Activated naive CD4-positive, alpha-beta T cell treated with anti-CD3 and anti-CD28 coated beads, Interleukin-2, amount 10 ng/mL, durations not matched to agents 7 days and 5 days (primary cell): ENCODE results near the gene AAMP.
A peak's percentile ranks its signal among the peaks of the same experiment; 100 is the strongest.

Experiments used
- CTCF ChIA-PET: fragments of 350-600 bp; sonication (Branson Sonifier 250); formaldehyde crosslinking; loops from one replicate; lab custom pipeline; 2021; ENCODE audit warnings: antibody characterized with exemption; lab: Charles Lee
- DNase-seq: peaks from one replicate; pipeline ENCODE4 v3.0.0-alpha.2; 2020
- H3K27ac Mint-ChIP-seq: one replicate; pipeline ENCODE4 v1.8.0; 2021; ENCODE audit warnings: mild to moderate bottlenecking, moderate library complexity, mixed read lengths
- H3K27me3 Mint-ChIP-seq: one replicate; pipeline ENCODE4 v1.8.0; 2021; ENCODE audit warnings: mild to moderate bottlenecking, mixed read lengths
- H3K36me3 Mint-ChIP-seq: one replicate; pipeline ENCODE4 v1.8.0; 2021; ENCODE audit warnings: mixed read lengths
- H3K4me1 Mint-ChIP-seq: one replicate; pipeline ENCODE4 v1.8.0; 2021; ENCODE audit warnings: mixed read lengths
- H3K4me3 Mint-ChIP-seq: one replicate; pipeline ENCODE4 v1.8.0; 2021; ENCODE audit warnings: mild to moderate bottlenecking, moderate library complexity, mixed read lengths
- H3K9me3 Mint-ChIP-seq: one replicate; pipeline ENCODE4 v1.8.0; 2021; ENCODE audit warnings: mixed read lengths

Gene AAMP

GRCh38 chr2:218226903-218227302, 43.0 kb downstream of the AAMP start:
- Mint-ChIP-seq H3K36me3 (peaks cover 86% of the 10 kb centered on the region), H3K4me3 (no peak overlapping the region), H3K27me3 (no peaks in the 10 kb centered on the region), H3K27ac (peak overlapping the region; percentile 75), H3K9me3 (no peaks in the 10 kb centered on the region), H3K4me1 (peaks cover 96% of the 10 kb centered on the region)
- no peak for DNase-seq
- CTCF ChIA-PET: interaction anchor here (0.5 to 2.2 kb wide), 2 partner anchors 8 to 27 kb away, joined by 3 to 6 read pairs; no protein-coding TSS in a partner anchor

GRCh38 chr2:218224186-218224585, 45.8 kb downstream of the AAMP start:
- peak overlapping the region; percentile 27 for H3K4me3 Mint-ChIP-seq
- no peaks in the 10 kb centered on the region for H3K27me3 Mint-ChIP-seq
- CTCF ChIA-PET: no interaction called here
- no peak for DNase-seq
- peaks cover 98% of the 10 kb centered on the region for H3K4me1 Mint-ChIP-seq
- H3K36me3 Mint-ChIP-seq: peaks cover 90% of the 10 kb centered on the region
- H3K9me3 Mint-ChIP-seq: no peaks in the 10 kb centered on the region
- peak overlapping the region; percentile 78 for H3K27ac Mint-ChIP-seq

- H3K27ac Mint-ChIP-seq: peak overlapping the region; percentile 47
- peak overlapping the region; percentile 51 for H3K4me3 Mint-ChIP-seq
- CTCF ChIA-PET: interaction anchor here (0.8 kb wide), 1 partner anchor 34 kb away, joined by 4 read pairs; no protein-coding TSS in a partner anchor
- H3K36me3 Mint-ChIP-seq: peaks cover 89% of the 10 kb centered on the region
- no peak for DNase-seq
- H3K27me3 Mint-ChIP-seq: no peaks in the 10 kb centered on the region
- H3K4me1 Mint-ChIP-seq: peaks cover 91% of the 10 kb centered on the region
- no peaks in the 10 kb centered on the region for H3K9me3 Mint-ChIP-seq
Observed at GRCh38 chr2:218223046-218223445, 46.9 kb downstream of the AAMP start.

- Mint-ChIP-seq H3K9me3 (no peaks in the 10 kb centered on the region), H3K36me3 (peaks cover 79% of the 10 kb centered on the region), H3K4me3 (peak overlapping the region; percentile 99), H3K27ac (peak overlapping the region; percentile 90), H3K4me1 (peaks cover 79% of the 10 kb centered on the region), H3K27me3 (peaks cover 5% of the 10 kb centered on the region)
- no peak for DNase-seq
- CTCF ChIA-PET: interaction anchor here (1.1 to 3.2 kb wide), 5 partner anchors 9 to 35 kb away, joined by 3 to 23 read pairs (median 4); no protein-coding TSS in a partner anchor
Observed at GRCh38 chr2:218221000-218221399, 48.9 kb downstream of the AAMP start.

GRCh38 chr2:218219934-218220333, 50.0 kb downstream of the AAMP start:
- DNase-seq: no peak
- H3K4me3 Mint-ChIP-seq: peak overlapping the region; percentile 99

GRCh38 chr2:218218268-218219185, 51.4 kb downstream of the AAMP start:
- Mint-ChIP-seq H3K36me3 (peaks cover 56% of the 10 kb centered on the region), H3K4me3 (peak overlapping the region; percentile 99), H3K4me1 (peaks cover 57% of the 10 kb centered on the region), H3K27ac (peak overlapping the region; percentile 90), H3K9me3 (no peaks in the 10 kb centered on the region), H3K27me3 (peaks cover 5% of the 10 kb centered on the region)
- DNase-seq: peak; percentile 56
- CTCF ChIA-PET: interaction anchor here (1.3 to 2.0 kb wide), 2 partner anchors 9 to 11 kb away, joined by 3 to 6 read pairs; no protein-coding TSS in a partner anchor

More at GRCh38 chr2:218219934-218220333, 50.0 kb downstream of the AAMP start:
- CTCF ChIA-PET: interaction anchor here (2.0 to 3.2 kb wide), 2 partner anchors 7 to 10 kb away, joined by 6 to 23 read pairs; no protein-coding TSS in a partner anchor
- peaks cover 71% of the 10 kb centered on the region for H3K4me1 Mint-ChIP-seq
- peak overlapping the region; percentile 90 for H3K27ac Mint-ChIP-seq
- peaks cover 5% of the 10 kb centered on the region for H3K27me3 Mint-ChIP-seq
- no peaks in the 10 kb centered on the region for H3K9me3 Mint-ChIP-seq
- peaks cover 68% of the 10 kb centered on the region for H3K36me3 Mint-ChIP-seq

- DNase-seq: peak; percentile 79
- H3K9me3 Mint-ChIP-seq: no peaks in the 10 kb centered on the region
- CTCF ChIA-PET: interaction anchor here (0.5 to 2.0 kb wide), 3 partner anchors 10 to 40 kb away, joined by 3 to 6 read pairs (median 4); no protein-coding TSS in a partner anchor
- peak overlapping the region; percentile 90 for H3K27ac Mint-ChIP-seq
- H3K4me3 Mint-ChIP-seq: peak overlapping the region; percentile 99
- H3K36me3 Mint-ChIP-seq: peaks cover 46% of the 10 kb centered on the region
- H3K27me3 Mint-ChIP-seq: peaks cover 5% of the 10 kb centered on the region
- H3K4me1 Mint-ChIP-seq: peaks cover 48% of the 10 kb centered on the region
Observed at GRCh38 chr2:218217360-218218267, 52.3 kb downstream of the AAMP start.

- Mint-ChIP-seq H3K27me3 (peaks cover 10% of the 10 kb centered on the region), H3K36me3 (peaks cover 41% of the 10 kb centered on the region), H3K27ac (peak within 1 kb of the TSS; percentile 90), H3K4me3 (peak within 1 kb of the TSS; percentile 99), H3K9me3 (no peaks in the 10 kb centered on the region), H3K4me1 (peaks cover 40% of the 10 kb centered on the region)
- peak; percentile 95 for DNase-seq
- CTCF ChIA-PET: interaction anchor here (0.5 to 2.5 kb wide), 4 partner anchors 28 to 91 kb away, joined by 3 to 8 read pairs (median 4); no protein-coding TSS in a partner anchor
Observed at GRCh38 chr2:218216674-218217359, 53.1 kb downstream of the AAMP start, which contains the start of gene ARPC2. ARPC2 (plus strand) TSS chr2:218217189; CDS start chr2:218217471, 282 bp downstream.

GRCh38 chr2:218216336-218216673, 53.6 kb downstream of the AAMP start:
- CTCF ChIA-PET: interaction anchor here (0.6 to 2.5 kb wide), 3 partner anchors 29 to 90 kb away, joined by 3 to 8 read pairs (median 4); no protein-coding TSS in a partner anchor
- Mint-ChIP-seq H3K9me3 (no peaks in the 10 kb centered on the region), H3K4me3 (peak overlapping the region; percentile 99), H3K4me1 (peaks cover 35% of the 10 kb centered on the region), H3K27ac (peak overlapping the region; percentile 90), H3K27me3 (peaks cover 13% of the 10 kb centered on the region), H3K36me3 (peaks cover 36% of the 10 kb centered on the region)
- no peak for DNase-seq
